ENCODE measurements around the gene PRAMEF2.
"Not testable (repeated sequence)": the region's sequence is repeated elsewhere in the genome, so short reads cannot be mapped to it uniquely, and the experiment has no call there.

Gene PRAMEF2, protein sequence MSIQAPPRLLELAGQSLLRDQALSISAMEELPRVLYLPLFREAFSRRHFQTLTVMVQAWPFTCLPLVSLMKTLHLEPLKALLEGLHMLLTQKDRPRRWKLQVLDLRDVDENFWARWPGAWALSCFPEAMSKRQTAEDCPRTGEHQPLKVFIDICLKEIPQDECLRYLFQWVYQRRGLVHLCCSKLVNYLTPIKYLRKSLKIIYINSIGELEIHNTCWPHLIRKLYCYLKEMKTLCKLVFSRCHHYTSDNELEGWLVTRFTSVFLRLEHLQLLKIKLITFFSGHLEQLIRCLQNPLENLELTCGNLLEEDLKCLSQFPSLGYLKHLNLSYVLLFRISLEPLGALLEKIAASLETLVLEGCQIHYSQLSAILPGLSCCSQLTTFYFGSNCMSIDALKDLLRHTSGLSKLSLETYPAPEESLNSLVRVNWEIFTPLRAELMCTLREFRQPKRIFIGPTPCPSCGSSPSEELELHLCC

DNA sequence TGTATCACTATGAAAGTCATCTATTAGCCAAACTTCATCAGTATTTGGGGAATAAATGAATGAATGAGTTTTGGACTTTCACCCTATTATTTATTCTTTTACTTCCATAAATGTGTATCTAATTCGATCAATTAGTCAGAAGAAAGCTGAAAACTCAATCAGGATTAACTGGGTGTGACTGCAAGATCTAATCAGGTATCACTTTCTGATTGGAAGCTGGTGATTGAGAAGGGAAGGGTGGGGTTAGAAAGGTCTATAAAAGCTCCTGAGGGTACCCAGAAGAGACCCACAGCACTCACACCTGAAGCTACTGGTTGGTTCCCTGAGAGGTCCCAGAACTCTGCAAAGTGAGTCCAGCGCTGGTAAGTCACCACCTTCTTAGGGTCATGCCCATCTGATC is at the start of gene PRAMEF2:
Gene PRAMEF2 (plus strand): TSS at position 301 of the 400 bp plus-strand sequence. CDS start 1,924 bp downstream, outside the sequence.
- not testable (repeated sequence) for H3K27ac ChIP-seq

DNA sequence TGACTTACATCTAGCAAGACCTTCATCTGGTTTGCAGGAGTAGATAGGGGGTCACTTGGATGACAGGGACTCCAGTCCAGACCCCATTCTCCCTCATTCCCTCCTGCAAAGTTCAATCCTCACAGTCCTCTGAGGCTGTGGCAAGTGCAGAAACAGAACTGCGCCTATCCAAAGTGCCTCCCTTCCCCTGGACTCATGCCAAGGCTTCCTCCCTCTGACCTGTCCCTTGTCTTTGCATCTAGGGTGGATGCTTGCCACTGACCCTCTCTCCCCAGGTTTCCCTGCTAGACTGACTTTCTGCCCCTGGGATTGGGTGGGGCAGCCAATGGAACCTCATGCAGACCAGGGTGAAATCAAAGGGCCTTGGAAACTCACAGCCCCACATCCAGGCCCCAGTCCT is 47.0 kb upstream of the PRAMEF2 start:
- TF ChIP-seq ZFX (IDR thresholded peaks at IDR 0.05), result no peak
- TF ChIP-seq, protein P1, sequence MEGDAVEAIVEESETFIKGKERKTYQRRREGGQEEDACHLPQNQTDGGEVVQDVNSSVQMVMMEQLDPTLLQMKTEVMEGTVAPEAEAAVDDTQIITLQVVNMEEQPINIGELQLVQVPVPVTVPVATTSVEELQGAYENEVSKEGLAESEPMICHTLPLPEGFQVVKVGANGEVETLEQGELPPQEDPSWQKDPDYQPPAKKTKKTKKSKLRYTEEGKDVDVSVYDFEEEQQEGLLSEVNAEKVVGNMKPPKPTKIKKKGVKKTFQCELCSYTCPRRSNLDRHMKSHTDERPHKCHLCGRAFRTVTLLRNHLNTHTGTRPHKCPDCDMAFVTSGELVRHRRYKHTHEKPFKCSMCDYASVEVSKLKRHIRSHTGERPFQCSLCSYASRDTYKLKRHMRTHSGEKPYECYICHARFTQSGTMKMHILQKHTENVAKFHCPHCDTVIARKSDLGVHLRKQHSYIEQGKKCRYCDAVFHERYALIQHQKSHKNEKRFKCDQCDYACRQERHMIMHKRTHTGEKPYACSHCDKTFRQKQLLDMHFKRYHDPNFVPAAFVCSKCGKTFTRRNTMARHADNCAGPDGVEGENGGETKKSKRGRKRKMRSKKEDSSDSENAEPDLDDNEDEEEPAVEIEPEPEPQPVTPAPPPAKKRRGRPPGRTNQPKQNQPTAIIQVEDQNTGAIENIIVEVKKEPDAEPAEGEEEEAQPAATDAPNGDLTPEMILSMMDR (conservative IDR thresholded peaks at IDR 0.05), result no peak
- H3K27ac ChIP-seq, result no peak overlapping the region

DNA sequence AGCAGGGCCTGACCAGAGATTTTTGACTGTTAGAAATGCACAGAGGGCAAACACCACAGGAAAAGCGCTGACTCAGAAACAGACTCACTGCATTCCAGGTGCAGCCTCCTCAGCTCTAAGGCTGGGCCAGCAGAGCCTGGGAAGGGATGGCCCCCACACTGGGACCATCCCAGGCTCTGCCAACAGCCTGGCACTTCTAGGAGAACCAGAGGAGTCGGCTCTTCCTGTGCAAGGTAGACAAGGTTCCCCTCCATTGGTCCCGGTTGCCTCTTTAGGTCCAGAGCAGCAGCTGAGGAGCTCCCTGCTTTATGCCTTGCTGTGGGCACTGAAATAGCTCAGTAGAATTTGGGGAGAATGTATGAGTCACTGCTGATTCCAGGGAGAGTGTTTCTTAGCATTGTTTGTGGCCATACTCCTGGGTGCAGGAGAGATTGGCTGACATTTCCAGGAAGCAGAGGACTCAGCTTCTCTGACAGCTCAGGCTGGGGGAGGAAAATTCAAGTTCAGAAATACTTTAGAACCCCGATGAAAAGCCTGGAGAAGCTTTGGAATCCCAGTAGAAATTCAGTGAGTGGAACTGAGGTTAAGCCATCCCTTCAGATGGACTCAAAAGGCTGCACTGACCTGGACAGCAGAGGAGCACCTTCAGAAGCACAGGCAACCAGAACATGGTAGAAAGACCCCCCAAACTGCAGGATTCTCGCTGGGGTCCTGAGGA is 46.0 kb upstream of the PRAMEF2 start:
- no peak overlapping the region for H3K27ac ChIP-seq
- TF ChIP-seq ZFX (IDR thresholded peaks at IDR 0.05), result no peak
- TF ChIP-seq, protein P1 (conservative IDR thresholded peaks at IDR 0.05), result no peak

DNA sequence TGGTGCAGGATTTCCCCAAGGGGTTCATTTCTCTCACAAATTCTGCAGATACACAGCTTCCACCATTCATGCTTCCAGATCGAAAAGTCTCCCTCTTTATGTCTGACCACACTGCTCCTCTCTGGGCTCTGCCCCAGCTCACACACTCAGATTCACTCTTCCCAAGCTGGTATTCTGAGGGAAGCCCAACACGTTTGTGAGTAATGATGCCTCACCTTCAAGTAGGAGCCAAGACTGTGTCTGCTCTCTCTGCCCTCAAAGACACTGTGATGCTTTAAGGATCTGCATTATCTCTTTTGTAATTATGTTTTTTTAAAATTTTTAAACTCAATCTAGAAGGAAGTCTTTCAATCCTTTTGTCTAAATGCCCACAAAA is 45.5 kb upstream of the PRAMEF2 start:
- no peak overlapping the region for H3K27ac ChIP-seq

DNA sequence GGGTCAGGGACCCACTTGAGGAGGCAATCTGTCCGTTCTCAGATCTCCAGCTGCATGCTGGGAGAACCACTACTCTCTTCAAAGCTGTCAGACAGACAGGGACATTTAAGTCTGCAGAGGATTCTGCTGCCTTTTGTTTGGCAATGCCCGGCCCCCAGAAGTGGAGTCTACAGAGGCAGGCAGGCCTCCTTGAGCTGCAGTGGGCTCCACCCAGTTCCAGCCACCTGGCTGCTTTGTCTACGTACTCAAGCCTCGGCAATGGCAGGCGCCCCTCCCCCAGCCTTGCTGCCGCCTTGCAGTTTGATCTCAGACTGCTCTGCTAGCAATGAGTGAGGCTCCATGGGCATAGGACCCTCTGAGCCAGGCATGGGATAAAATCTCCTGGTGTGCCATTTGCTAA is 37.8 kb upstream of the PRAMEF2 start:
- not testable (repeated sequence) for H3K27ac ChIP-seq

More for the DNA sequence above, 45.5 kb upstream of the PRAMEF2 start:
- TF ChIP-seq, protein P1 (conservative IDR thresholded peaks at IDR 0.05), result no peak
- TF ChIP-seq ZFX (IDR thresholded peaks at IDR 0.05), result no peak

DNA sequence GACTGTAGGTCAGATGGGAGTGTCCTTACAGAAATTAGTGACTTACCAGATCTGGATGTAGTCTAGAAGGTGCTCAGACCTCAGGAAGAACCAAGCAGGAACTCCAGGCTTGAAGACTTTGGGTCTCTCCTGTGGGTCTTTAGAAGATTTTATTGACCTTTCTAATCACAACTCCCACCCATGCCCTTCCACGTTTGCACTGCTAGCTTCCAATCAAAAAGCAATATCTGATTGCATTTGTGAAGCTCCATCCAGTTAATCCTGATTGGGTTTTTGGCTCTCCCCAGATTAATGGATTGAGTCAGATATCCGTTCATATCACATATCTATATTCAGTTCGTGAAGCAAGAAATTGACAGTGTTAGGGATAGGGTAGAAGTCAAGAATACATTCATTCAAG is 25.6 kb upstream of the PRAMEF2 start, which contains the start of gene PRAMEF11:
Gene PRAMEF11 (minus strand): TSS at position 101 of the 400 bp plus-strand sequence. CDS start 2,621 bp downstream, outside the sequence.
- H3K27ac ChIP-seq, result not testable (repeated sequence)

DNA sequence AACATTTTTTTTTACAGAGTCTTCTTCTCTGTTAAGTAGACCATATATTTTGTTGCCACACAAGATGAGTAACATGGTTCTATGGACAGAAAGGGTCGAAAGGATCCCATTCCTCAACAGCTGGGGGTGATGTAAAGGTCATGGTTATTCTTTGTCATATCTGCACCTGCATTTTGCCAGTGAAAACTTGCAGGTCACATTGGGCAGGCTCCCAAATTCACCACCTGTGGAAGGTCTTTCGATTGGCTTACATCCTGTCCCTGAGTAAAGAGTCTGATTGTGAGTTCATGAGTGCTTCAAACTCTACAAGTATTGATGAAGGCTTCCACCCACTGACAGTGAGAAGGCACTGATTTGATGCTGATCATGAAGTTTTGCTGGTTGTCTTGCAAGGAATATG is 23.6 kb upstream of the PRAMEF2 start:
- not testable (repeated sequence) for H3K27ac ChIP-seq

DNA sequence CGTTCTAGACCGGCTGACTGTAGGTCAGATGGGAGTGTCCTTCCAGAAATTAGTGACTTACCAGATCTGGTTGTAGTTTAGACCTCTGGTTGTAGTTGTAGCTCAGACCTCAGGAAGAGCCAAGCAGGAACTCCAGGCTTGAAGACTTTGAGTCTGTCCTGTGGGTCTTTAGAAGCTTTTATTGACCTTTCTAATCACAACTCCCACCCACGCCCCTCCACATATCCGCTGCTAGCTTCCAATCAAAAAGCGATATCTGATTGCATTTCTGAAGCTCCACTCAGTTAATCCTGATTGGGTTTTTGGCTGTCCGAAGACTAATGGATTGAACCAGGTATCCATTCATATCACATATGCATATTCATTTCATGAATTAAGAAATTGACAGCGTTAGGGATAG is 8.3 kb upstream of the PRAMEF2 start, which contains the start of gene HNRNPCL1:
Gene HNRNPCL1 (minus strand): TSS at position 101 of the 400 bp plus-strand sequence. CDS start 431 bp downstream, outside the sequence.
- not testable (repeated sequence) for H3K27ac ChIP-seq

DNA sequence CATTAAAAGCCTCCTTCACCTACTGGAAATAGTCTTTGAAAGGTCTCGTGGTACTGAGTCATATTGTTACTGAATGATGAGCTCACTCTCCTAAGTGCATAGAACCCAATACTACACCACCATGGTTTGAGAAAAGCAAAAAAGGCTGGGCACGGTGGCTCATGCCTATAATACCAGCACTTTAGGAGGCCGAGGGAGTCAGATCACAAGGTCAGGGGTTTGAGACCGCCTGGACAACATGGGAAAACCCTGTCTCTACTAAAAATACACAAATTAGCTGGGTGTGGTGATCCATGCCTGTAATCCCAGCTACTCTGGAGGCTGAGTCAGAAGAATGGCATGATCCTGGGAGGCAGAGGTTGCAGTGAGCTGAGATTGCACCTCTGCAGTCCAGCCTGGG is 5.1 kb upstream of the PRAMEF2 start:
- H3K27ac ChIP-seq, result no peak overlapping the region

DNA sequence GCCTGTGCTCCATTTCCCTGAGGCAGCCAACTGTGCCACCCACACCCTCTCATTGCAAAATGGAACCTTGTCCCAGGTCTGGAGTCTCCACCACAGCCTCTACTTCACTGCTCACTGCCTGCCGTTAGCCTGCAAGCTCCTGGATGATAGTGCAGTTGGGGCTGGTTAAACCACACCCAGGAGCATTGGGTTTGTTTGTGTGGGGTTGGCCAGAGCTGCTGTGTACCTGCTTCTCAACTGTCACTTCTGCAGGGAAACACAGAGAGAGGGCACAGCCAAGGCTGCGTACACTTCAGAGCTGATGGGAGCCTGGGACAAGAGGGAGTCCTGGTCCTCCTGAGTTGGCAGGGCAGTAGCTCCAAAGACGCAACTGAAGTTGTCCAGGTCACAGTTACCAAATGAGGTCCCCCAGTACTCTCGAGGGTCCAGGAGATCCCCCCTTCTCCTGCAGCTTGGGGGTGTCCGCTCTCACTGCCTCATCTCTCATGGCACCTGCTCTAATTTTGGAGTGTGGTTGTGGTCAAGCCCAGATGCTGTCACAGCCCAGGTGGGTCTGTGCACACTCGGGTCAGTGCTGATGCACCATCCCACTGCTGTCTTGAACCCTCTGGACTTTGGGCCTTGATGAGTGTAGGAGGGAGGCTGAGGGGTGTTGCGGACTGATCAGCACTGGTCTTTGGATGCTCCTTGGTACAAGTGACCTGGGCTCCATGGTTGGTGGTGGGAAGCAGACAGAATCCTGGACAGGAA is 6.4 kb downstream of the PRAMEF2 start:
- not testable (repeated sequence) for H3K27ac ChIP-seq

More for the DNA sequence above, 5.1 kb upstream of the PRAMEF2 start:
- TF ChIP-seq, protein P1 (conservative IDR thresholded peaks at IDR 0.05), result no peak
- TF ChIP-seq ZFX (IDR thresholded peaks at IDR 0.05), result no peak

DNA sequence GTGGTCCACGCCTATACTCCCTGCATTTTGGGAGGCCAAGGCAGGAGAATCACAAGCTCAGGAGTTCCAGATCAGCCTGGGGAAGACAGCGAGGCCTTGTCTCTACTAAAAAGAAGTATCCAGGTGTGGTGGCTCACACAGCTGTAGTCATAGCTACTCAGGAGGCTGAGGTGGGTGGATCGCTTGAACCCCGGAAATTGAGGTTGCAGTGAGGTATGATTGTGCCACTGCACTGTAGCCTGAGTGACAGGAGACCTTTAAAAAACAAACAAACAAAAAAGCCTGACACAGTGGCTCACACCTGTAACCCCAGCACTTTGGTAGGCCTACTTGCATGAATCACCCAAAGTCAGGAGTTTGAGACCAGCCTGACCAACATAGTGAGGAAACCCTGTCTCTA is 21.6 kb downstream of the PRAMEF2 start:
- H3K27ac ChIP-seq, result not testable (repeated sequence)

DNA sequence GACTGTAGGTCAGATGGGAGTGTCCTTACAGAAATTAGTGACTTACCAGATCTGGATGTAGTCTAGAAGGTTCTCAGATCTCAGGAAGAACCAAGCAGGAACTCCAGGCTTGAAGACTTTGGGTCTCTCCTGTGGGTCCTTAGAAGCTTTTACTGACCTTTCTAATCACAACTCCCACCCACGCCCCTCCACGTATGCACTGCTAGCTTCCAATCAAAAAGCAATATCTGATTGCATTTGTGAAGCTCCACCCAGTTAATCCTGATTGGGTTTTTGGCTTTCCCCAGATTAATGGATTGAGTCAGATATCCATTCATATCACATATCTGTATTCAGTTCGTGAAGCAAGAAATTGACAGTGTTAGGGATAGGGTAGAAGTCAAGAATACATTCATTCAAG is 29.2 kb downstream of the PRAMEF2 start, which contains the start of gene PRAMEF4:
Gene PRAMEF4 (minus strand): TSS at position 101 of the 400 bp plus-strand sequence. CDS start 2,807 bp downstream, outside the sequence.
- H3K27ac ChIP-seq, result not testable (repeated sequence)

DNA sequence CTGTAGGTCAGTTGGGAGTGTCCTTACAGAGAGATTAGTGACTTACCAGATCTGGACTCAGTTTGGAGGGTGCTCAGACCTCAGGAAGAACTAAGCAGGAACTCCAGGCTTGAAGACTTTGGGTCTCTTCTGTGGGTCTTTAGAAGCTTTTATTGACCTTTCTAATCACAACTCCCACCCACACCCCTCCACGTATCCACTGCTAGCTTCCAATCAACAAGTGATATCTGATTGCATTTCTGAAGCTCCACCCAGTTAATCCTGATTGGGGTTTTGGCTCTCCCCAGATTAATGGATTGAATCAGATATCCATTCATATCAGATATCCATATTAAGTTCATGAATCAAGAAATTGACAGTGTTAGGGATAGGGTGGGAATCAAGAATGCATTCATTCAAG is 41.3 kb downstream of the PRAMEF2 start, which contains the start of gene PRAMEF10:
Gene PRAMEF10 (minus strand): TSS at position 101 of the 400 bp plus-strand sequence. CDS start 2,423 bp downstream, outside the sequence.
- H3K27ac ChIP-seq, result not testable (repeated sequence)

DNA sequence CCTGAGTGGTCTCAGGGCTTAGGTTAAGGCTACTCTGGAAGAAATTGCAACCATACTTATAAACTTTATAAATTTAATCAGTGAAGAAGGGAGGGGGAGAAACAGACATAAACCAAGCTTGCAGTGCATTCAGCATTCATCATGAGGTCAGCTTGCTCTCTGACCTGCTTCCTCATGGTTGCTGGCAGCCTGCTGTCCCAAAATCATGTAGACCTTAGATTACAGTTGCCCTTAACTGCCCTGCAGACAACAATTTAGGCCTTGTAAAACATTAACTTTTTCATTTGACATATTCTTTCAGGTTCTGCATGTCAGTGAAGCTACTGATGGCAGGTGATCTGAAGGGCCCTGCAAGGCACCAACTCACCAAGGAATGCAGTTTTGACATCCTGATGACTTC is 42.3 kb downstream of the PRAMEF2 start:
- H3K27ac ChIP-seq, result not testable (repeated sequence)
